H1 (cell line): ENCODE measurements around the gene IZUMO4. TPM values are rescaled to one million over a fixed set of nuclear protein-coding genes. Genes with fewer than 3 reads are reported as not detected.

Source experiments
- CHD7 ChIP-seq: fragments of 300-600 bp; sonication (generic); IDR thresholded peaks from 2 replicates; pipeline ENCODE4 v1.7.1; 2012; ENCODE audit warnings: low read length, moderate library complexity, mild to moderate bottlenecking, inconsistent platforms; ENCODE audit not compliant: insufficient replicate concordance
- polyA plus RNA-seq, 7 experiments: library from polyadenylated mRNA; depleted of rRNA in 3 of 7; stranded (reverse) in 5 of 7; unstranded in 2 of 7; fragments of >200 nt in 5 of 7; fragments of 200-250 nt in 2 of 7; gene quantifications; 1 replicate in 5 of 7; 2 replicates in 1 of 7; 4 replicates in 1 of 7; pipeline versions ENCODE4 v1.2.1 to v1.2.3, GENCODE V29; 2011 to 2013; ENCODE audit warnings: missing spikeins in 2 of 7, mixed read lengths in 2 of 7
- total RNA-seq: library from RNA; stranded (reverse); fragmentation: NEBNext Ultra II Directional; extraction: Animal tissue kit (Norgen Biotek cat#: 25700); gene quantifications from 2 replicates; pipeline ENCODE4 v1.2.1, GENCODE V29; 2021

The IZUMO4 gene
- total and polyA plus RNA-seq, 2 of the 8 experiments (the other 6 are each of a cell fraction or from before 2014, with no cell fraction given), result 1.8 to 1.9 TPM

- TF ChIP-seq CHD7, result no peak
Measured at GRCh38 chr19:2103045-2103707, 6.5 kb downstream of the IZUMO4 start (continued).
